SK-N-SH treated with all-trans-retinoic acid at 6 μM for 48 hours (cell line): ENCODE results near the gene IFNAR2.
"Not testable (repeated sequence)": the region's sequence is repeated elsewhere in the genome, so short reads cannot be mapped to it uniquely, and the experiment has no call there.

Source experiments
- ATAC-seq: fragments of 200-7000 bp; cut with Tn5 transposase; 3 replicates; pipeline ENCODE4 v1.9.1; 2020; ENCODE audit warnings: mild to moderate bottlenecking, moderate library complexity
- ARNTL ChIP-seq: fragments of 450-650 bp; formaldehyde crosslinking; IDR thresholded peaks from 2 replicates; pipeline ENCODE4 v1.5.0; 2020; ENCODE audit warnings: low read depth, mild to moderate bottlenecking, moderate library complexity, borderline replicate concordance
- BACH2 ChIP-seq: fragments of 250-450 bp; sonication (Bioruptor Pico); IDR thresholded peaks from 2 replicates; pipeline ENCODE4 v1.9.0; 2021; ENCODE audit warnings: mild to moderate bottlenecking, borderline replicate concordance
- CSDC2 ChIP-seq: fragments of 250-450 bp; sonication (Bioruptor Pico); IDR thresholded peaks from 2 replicates; pipeline ENCODE4 v1.5.0; 2020; ENCODE audit warnings: mild to moderate bottlenecking, moderate library complexity
- ESRRG ChIP-seq: fragments of 250-450 bp; sonication (Bioruptor Pico); IDR thresholded peaks from 2 replicates; pipeline ENCODE4 v1.6.1; 2021; ENCODE audit warnings: mild to moderate bottlenecking
- ISL1 ChIP-seq: fragments of 250-450 bp; sonication (Bioruptor Pico); IDR thresholded peaks from 2 replicates; pipeline ENCODE4 v2.1.2; 2022; ENCODE audit warnings: mild to moderate bottlenecking, moderate library complexity
- OSR1 ChIP-seq: fragments of 250-450 bp; sonication (Bioruptor Pico); IDR thresholded peaks from 2 replicates; pipeline ENCODE4 v1.8.0; 2022; ENCODE audit warnings: moderate library complexity, mild to moderate bottlenecking, inconsistent platforms
- RARB ChIP-seq: fragments of 250-450 bp; sonication (Bioruptor Pico); IDR thresholded peaks from 2 replicates; pipeline ENCODE4 v1.8.0; 2021; ENCODE audit warnings: mild to moderate bottlenecking, moderate library complexity
- SNAI2 ChIP-seq: fragments of 250-450 bp; sonication (Bioruptor Pico); IDR thresholded peaks from 2 replicates; pipeline ENCODE4 v1.5.0; 2020; ENCODE audit warnings: mild to moderate bottlenecking, moderate library complexity
- TCF4 ChIP-seq: fragments of 250-450 bp; sonication (Bioruptor Pico); IDR thresholded peaks from 2 replicates; pipeline ENCODE4 v1.8.0; 2021; ENCODE audit warnings: mild to moderate bottlenecking, moderate library complexity, borderline replicate concordance
- TOX ChIP-seq: fragments of 250-450 bp; sonication (Bioruptor Pico); IDR thresholded peaks from 2 replicates; pipeline ENCODE4 v1.8.0; 2021; ENCODE audit warnings: mild to moderate bottlenecking, moderate library complexity, borderline replicate concordance
- ZC3H10 ChIP-seq: fragments of 250-450 bp; sonication (Bioruptor Pico); IDR thresholded peaks from 2 replicates; pipeline ENCODE4 v1.5.1; 2021; ENCODE audit warnings: mild to moderate bottlenecking, moderate library complexity
- ZFP30 ChIP-seq: fragments of 450-650 bp; formaldehyde crosslinking; IDR thresholded peaks from 2 replicates; pipeline ENCODE4 v1.5.0; 2022; ENCODE audit warnings: mild to moderate bottlenecking, moderate library complexity
- ZNF70 ChIP-seq: fragments of 450-650 bp; formaldehyde crosslinking; IDR thresholded peaks from 2 replicates; pipeline ENCODE4 v1.5.0; 2020; ENCODE audit warnings: mild to moderate bottlenecking, moderate library complexity
- TF ChIP-seq, protein P1 (sequence below): fragments of 250-450 bp; sonication (Bioruptor Pico); IDR thresholded peaks from 2 replicates; pipeline ENCODE4 v1.5.0; 2020; ENCODE audit warnings: mild to moderate bottlenecking, moderate library complexity
- TF ChIP-seq, protein P2 (sequence below): fragments of 250-450 bp; sonication (Bioruptor Pico); IDR thresholded peaks from 2 replicates; pipeline ENCODE4 v1.8.0; 2021; ENCODE audit warnings: low read depth, mild to moderate bottlenecking, moderate library complexity, borderline replicate concordance
- TF ChIP-seq, protein P3 (sequence below): fragments of 250-450 bp; sonication (Bioruptor Pico); IDR thresholded peaks from 2 replicates; pipeline ENCODE4 v1.5.1; 2020; ENCODE audit warnings: low read depth, mild to moderate bottlenecking, moderate library complexity
- TF ChIP-seq, protein P4 (sequence below): fragments of 250-450 bp; sonication (Bioruptor Pico); IDR thresholded peaks from 2 replicates; pipeline ENCODE4 v1.5.1; 2021; ENCODE audit warnings: mild to moderate bottlenecking, moderate library complexity

The IFNAR2 gene

GRCh38 chr21:33236766-33237165, 7.0 kb downstream of the IFNAR2 start:
- ATAC-seq: no peak; the same call in 2 of the 3 replicates
- no peak for TF ChIP-seq TCF4
- TF ChIP-seq, all 23 proteins: peak for 0

- ATAC-seq: no peak
- no peak for TF ChIP-seq ZC3H10
- no peak for TF ChIP-seq TCF4
- TF ChIP-seq ZNF70: no peak
- TF ChIP-seq CSDC2 (CRISPR knock-in tag): no peak
- no peak for TF ChIP-seq BACH2 (CRISPR knock-in tag)
- no peak for TF ChIP-seq ZFP30 (CRISPR knock-in tag)
- TF ChIP-seq, protein P1, sequence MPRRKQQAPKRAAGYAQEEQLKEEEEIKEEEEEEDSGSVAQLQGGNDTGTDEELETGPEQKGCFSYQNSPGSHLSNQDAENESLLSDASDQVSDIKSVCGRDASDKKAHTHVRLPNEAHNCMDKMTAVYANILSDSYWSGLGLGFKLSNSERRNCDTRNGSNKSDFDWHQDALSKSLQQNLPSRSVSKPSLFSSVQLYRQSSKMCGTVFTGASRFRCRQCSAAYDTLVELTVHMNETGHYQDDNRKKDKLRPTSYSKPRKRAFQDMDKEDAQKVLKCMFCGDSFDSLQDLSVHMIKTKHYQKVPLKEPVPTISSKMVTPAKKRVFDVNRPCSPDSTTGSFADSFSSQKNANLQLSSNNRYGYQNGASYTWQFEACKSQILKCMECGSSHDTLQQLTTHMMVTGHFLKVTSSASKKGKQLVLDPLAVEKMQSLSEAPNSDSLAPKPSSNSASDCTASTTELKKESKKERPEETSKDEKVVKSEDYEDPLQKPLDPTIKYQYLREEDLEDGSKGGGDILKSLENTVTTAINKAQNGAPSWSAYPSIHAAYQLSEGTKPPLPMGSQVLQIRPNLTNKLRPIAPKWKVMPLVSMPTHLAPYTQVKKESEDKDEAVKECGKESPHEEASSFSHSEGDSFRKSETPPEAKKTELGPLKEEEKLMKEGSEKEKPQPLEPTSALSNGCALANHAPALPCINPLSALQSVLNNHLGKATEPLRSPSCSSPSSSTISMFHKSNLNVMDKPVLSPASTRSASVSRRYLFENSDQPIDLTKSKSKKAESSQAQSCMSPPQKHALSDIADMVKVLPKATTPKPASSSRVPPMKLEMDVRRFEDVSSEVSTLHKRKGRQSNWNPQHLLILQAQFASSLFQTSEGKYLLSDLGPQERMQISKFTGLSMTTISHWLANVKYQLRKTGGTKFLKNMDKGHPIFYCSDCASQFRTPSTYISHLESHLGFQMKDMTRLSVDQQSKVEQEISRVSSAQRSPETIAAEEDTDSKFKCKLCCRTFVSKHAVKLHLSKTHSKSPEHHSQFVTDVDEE (CRISPR knock-in tag): no peak
- no peak for TF ChIP-seq ARNTL (CRISPR knock-in tag)
- no peak for TF ChIP-seq RARB (CRISPR knock-in tag)
- TF ChIP-seq ESRRG (CRISPR knock-in tag): no peak
- no peak for TF ChIP-seq SNAI2 (CRISPR knock-in tag)
- TF ChIP-seq, protein P2, sequence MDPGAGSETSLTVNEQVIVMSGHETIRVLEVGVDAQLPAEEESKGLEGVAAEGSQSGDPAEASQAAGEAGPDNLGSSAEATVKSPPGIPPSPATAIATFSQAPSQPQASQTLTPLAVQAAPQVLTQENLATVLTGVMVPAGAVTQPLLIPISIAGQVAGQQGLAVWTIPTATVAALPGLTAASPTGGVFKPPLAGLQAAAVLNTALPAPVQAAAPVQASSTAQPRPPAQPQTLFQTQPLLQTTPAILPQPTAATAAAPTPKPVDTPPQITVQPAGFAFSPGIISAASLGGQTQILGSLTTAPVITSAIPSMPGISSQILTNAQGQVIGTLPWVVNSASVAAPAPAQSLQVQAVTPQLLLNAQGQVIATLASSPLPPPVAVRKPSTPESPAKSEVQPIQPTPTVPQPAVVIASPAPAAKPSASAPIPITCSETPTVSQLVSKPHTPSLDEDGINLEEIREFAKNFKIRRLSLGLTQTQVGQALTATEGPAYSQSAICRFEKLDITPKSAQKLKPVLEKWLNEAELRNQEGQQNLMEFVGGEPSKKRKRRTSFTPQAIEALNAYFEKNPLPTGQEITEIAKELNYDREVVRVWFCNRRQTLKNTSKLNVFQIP (CRISPR knock-in tag): no peak
- TF ChIP-seq, protein P3, sequence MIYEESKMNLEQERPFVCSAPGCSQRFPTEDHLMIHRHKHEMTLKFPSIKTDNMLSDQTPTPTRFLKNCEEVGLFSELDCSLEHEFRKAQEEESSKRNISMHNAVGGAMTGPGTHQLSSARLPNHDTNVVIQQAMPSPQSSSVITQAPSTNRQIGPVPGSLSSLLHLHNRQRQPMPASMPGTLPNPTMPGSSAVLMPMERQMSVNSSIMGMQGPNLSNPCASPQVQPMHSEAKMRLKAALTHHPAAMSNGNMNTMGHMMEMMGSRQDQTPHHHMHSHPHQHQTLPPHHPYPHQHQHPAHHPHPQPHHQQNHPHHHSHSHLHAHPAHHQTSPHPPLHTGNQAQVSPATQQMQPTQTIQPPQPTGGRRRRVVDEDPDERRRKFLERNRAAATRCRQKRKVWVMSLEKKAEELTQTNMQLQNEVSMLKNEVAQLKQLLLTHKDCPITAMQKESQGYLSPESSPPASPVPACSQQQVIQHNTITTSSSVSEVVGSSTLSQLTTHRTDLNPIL (CRISPR knock-in tag): no peak
- TF ChIP-seq, all 23 proteins: peak for 0
Observed at GRCh38 chr21:33237486-33237885, 7.7 kb downstream of the IFNAR2 start.

DNA sequence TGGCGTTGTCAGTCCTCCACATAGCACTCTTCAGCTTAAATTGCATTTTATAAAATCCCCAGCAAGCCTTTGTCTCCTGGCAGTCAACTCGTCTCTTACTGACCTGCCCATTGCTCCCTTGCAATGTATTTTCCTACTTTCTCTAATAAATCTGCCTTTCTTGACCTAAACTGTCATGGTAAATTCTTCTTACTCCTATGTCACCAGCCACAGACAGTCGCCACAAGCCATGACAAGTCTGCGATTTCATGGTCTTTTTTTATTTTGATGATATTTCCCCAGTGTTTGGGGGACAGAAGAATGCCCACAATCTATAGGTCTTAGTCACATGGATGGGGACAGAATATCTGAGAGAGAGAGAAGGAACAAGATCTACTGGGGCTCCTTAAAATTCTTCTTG, 8.4 kb downstream of the IFNAR2 start:
- TF ChIP-seq, protein P1 (CRISPR knock-in tag): no peak
- TF ChIP-seq BACH2 (CRISPR knock-in tag): no peak
- no peak for TF ChIP-seq ESRRG (CRISPR knock-in tag)
- no peak for TF ChIP-seq ZFP30 (CRISPR knock-in tag)
- no peak for TF ChIP-seq ARNTL (CRISPR knock-in tag)
- no peak for TF ChIP-seq CSDC2 (CRISPR knock-in tag)
- TF ChIP-seq ZC3H10: no peak
- TF ChIP-seq, protein P4, sequence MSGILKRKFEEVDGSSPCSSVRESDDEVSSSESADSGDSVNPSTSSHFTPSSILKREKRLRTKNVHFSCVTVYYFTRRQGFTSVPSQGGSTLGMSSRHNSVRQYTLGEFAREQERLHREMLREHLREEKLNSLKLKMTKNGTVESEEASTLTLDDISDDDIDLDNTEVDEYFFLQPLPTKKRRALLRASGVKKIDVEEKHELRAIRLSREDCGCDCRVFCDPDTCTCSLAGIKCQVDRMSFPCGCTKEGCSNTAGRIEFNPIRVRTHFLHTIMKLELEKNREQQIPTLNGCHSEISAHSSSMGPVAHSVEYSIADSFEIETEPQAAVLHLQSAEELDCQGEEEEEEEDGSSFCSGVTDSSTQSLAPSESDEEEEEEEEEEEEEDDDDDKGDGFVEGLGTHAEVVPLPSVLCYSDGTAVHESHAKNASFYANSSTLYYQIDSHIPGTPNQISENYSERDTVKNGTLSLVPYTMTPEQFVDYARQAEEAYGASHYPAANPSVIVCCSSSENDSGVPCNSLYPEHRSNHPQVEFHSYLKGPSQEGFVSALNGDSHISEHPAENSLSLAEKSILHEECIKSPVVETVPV (CRISPR knock-in tag): no peak
- TF ChIP-seq ISL1 (CRISPR knock-in tag): no peak
- ATAC-seq: no peak

- TF ChIP-seq ESRRG (CRISPR knock-in tag): no peak
- no peak for TF ChIP-seq BACH2 (CRISPR knock-in tag)
- no peak for TF ChIP-seq TOX
- TF ChIP-seq, protein P3 (CRISPR knock-in tag): no peak
- TF ChIP-seq, protein P4 (CRISPR knock-in tag): no peak
- no peak for TF ChIP-seq ISL1 (CRISPR knock-in tag)
- no peak for TF ChIP-seq TCF4
- TF ChIP-seq OSR1 (CRISPR knock-in tag): no peak
- TF ChIP-seq ZNF70: no peak
- ATAC-seq: no peak
Observed at GRCh38 chr21:33238565-33239255, 9.0 kb downstream of the IFNAR2 start.

- ATAC-seq: not testable (repeated sequence)
Observed at GRCh38 chr21:33239559-33240127, 9.9 kb downstream of the IFNAR2 start.
